Lower lobe of right lung (tissue), 2 donors: ENCODE data around the gene ADAM10. TPM values are rescaled to one million over a fixed set of nuclear protein-coding genes. Genes with fewer than 3 reads are reported as not detected.
"Not testable (repeated sequence)": the region's sequence is repeated elsewhere in the genome, so short reads cannot be mapped to it uniquely, and the experiment has no call there.

Source experiments
- ATAC-seq, 2 donors: fragments of 200-7000 bp; cut with Tn5 transposase; one replicate each; pipeline ENCODE4 v1.9.1; 2020 to 2022; ENCODE audit warnings: mild to moderate bottlenecking in 2 of 2, moderate library complexity in 2 of 2
- DNase-seq: peaks from one replicate; pipeline ENCODE4 v3.0.0-alpha.2; 2020
- H3K27ac ChIP-seq: fragments of 200-600 bp; one replicate; pipeline ENCODE4 v1.8.0; 2022
- H3K27me3 ChIP-seq: fragments of 200-600 bp; one replicate; pipeline ENCODE4 v1.8.0; 2022; ENCODE audit warnings: low read depth
- H3K36me3 ChIP-seq: fragments of 200-600 bp; one replicate; pipeline ENCODE4 v1.8.0; 2022; ENCODE audit warnings: mild to moderate bottlenecking
- H3K4me1 ChIP-seq: fragments of 200-600 bp; one replicate; pipeline ENCODE4 v1.8.0; 2022
- H3K4me3 ChIP-seq: fragments of 200-600 bp; one replicate; pipeline ENCODE4 v1.8.0; 2022; ENCODE audit warnings: mild to moderate bottlenecking
- H3K9me3 ChIP-seq: fragments of 200-600 bp; one replicate; pipeline ENCODE4 v1.8.0; 2022
- intact Hi-C: fragments of 100-400 bp; cut with DNase I; formaldehyde crosslinking; loops from one replicate; pipeline ENCODE4 v1.11.0; 2022
- total RNA-seq: library from RNA; stranded (reverse); fragmentation: NEBNext Ultra II Directional; extraction: Animal tissue kit (Norgen Biotek cat#: 25700); gene quantifications from one replicate; pipeline ENCODE4 v1.2.1, GENCODE V29; 2021
- TF ChIP-seq, protein P1 (sequence below): fragments of 200-600 bp; IDR thresholded peaks from one replicate; pipeline ENCODE4 v1.8.0; 2022; ENCODE audit warnings: antibody characterized with exemption, mild to moderate bottlenecking
- donor health status: DM: no; HTN: yes; CAD: no; lungs with severe emphysema.

ADAM10 gene
- total RNA-seq, 1 donor from 2014 or later = 166 TPM

DNA sequence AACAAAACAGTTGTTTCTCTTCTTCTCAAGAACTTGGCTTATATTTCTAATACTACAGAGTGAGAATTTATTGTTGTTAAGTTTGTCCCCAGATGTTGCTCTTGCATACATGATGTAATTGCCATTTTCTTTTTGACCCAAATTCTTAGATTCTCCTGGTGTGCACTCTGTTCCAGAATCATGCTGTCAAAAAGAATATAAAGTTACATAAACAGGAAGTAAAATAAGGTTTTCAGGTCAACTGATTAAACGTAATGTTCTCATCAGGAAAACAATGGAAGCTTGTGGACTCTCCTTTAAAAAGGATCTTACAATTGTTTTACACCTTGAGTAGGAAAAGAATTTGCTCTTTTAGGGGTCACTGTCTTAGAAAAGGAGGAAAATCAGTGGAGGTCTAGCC lies 121.8 kb downstream of the ADAM10 start:
- DNase-seq = no peak
- intact Hi-C loops = no loop called here
- TF ChIP-seq, protein P1, sequence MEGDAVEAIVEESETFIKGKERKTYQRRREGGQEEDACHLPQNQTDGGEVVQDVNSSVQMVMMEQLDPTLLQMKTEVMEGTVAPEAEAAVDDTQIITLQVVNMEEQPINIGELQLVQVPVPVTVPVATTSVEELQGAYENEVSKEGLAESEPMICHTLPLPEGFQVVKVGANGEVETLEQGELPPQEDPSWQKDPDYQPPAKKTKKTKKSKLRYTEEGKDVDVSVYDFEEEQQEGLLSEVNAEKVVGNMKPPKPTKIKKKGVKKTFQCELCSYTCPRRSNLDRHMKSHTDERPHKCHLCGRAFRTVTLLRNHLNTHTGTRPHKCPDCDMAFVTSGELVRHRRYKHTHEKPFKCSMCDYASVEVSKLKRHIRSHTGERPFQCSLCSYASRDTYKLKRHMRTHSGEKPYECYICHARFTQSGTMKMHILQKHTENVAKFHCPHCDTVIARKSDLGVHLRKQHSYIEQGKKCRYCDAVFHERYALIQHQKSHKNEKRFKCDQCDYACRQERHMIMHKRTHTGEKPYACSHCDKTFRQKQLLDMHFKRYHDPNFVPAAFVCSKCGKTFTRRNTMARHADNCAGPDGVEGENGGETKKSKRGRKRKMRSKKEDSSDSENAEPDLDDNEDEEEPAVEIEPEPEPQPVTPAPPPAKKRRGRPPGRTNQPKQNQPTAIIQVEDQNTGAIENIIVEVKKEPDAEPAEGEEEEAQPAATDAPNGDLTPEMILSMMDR = no peak
- H3K27ac ChIP-seq = peak overlapping the region; percentile 80
- no peak overlapping the region for H3K4me3 ChIP-seq
- H3K4me1 ChIP-seq = peaks cover 21% of the 10 kb centered on the region
- H3K27me3 ChIP-seq = no peaks in the 10 kb centered on the region
- ATAC-seq = no peak
- H3K9me3 ChIP-seq = no peaks in the 10 kb centered on the region
- H3K36me3 ChIP-seq = peaks cover 5% of the 10 kb centered on the region

DNA sequence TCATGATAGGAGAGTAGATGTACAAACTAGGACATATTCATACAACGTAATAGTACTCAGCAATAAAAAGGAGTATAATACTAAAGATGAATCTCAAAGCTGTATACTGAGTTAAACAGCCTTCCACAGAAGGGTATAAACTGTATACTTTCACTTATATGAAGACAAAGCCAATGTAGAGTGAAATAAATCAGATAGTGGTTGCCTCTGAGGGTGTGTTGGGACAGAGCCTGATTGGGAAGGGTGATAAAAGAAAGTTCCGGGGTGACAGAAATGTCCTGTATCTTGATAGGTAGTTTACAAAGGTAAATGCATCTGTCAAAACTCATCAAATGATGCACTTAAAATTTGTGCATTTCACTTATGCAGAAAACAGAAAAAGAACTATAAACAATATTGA lies 122.5 kb downstream of the ADAM10 start:
- Histone ChIP-seq H3K27me3 (no peaks in the 10 kb centered on the region), H3K27ac (no peak overlapping the region), H3K4me3 (no peak overlapping the region), H3K9me3 (no peaks in the 10 kb centered on the region), H3K4me1 (peaks cover 21% of the 10 kb centered on the region), H3K36me3 (peaks cover 5% of the 10 kb centered on the region)
- DNase-seq (no peak), ATAC-seq (no peak)
- intact Hi-C loops = no loop called here
- TF ChIP-seq, protein P1 = no peak

DNA sequence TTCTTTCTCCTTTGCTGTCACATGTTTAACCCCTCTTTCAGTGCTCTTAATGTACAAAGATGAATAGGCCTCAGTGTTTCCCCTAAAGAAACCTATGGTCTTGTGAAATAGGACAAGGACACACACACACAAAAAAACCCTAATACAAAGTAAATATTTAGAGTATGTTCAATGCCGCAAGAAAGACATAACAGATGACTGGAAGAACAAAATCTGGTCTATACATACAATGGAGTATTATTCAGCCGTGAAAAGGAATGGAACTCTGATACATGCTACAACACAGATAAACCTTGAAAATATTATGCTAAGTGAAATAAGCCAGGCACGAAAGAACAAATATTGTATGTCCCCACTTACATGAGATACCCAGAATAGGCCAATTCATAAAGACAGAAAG lies 123.1 kb downstream of the ADAM10 start:
- Histone ChIP-seq H3K27ac (no peak overlapping the region), H3K4me1 (peaks cover 21% of the 10 kb centered on the region), H3K36me3 (peaks cover 6% of the 10 kb centered on the region), H3K9me3 (no peaks in the 10 kb centered on the region), H3K4me3 (no peak overlapping the region), H3K27me3 (no peaks in the 10 kb centered on the region)
- intact Hi-C loops = no loop called here
- ATAC-seq = no peak
- TF ChIP-seq, protein P1 = no peak
- DNase-seq = no peak

DNA sequence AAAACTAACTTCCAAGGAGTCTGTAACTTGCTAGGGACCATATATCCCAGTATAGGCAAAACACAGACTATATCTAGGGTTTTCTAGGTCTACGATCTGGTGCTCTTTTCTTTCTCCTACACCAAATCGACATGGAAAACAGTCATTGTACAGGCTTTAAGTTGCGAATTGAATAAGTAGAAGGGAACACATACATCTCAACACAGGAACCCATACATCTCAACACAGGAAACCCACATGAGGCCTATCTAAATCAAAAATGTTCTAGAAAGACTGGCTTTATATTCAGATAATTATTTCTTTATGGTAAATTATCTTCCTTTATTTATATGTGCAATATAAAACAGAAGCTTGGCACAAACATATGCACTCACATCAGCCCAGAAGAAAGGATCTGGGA lies 126.6 kb downstream of the ADAM10 start:
- intact Hi-C loops = no loop called here
- ATAC-seq (no peak), DNase-seq (no peak)
- H3K27ac ChIP-seq = no peak overlapping the region
- peaks cover 1% of the 10 kb centered on the region for H3K9me3 ChIP-seq
- no peaks in the 10 kb centered on the region for H3K27me3 ChIP-seq
- peaks cover 16% of the 10 kb centered on the region for H3K36me3 ChIP-seq
- no peak overlapping the region for H3K4me3 ChIP-seq
- H3K4me1 ChIP-seq = peaks cover 8% of the 10 kb centered on the region
- TF ChIP-seq, protein P1 = no peak

DNA sequence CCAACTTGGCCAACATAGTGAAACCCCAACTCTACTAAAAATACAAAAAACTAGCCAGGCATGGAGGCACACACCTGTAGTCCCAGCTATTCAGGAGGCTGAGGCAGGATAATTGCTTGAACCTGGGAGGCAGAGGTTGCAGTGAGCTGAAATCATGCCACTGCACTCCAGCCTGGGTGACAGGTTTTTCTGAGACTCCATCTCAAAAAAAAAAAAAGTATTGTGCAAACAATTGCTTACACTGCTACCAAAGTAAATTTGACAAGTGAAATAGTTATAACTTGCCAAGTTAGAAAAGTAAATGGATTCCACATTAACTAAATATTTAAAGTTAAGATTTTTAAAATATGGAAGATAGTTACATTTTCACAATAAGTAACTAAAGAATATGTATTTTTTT lies 129.2 kb downstream of the ADAM10 start:
- intact Hi-C loops, DNase-seq, H3K27ac ChIP-seq: not testable (repeated sequence)

DNA sequence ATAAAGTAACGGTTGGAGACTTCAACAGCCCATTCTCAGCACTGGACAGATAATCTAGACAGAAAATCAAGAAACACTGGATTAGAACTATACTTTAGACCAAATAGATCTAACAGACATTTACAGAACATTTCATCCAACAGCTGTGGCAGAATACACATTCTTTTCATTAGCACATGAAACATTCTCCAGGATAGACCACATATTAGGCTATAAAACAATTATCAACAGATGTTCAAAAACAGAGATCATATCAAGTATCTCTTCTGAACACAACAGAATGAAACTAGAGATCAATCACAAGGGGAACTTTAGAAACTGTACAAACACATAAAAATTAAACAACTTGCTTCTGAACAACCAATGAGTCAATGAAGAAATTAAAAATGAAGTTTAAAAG lies 133.3 kb downstream of the ADAM10 start:
- Histone ChIP-seq H3K36me3 (peaks cover 8% of the 10 kb centered on the region), H3K9me3 (peaks cover 15% of the 10 kb centered on the region), H3K4me1 (no peaks in the 10 kb centered on the region), H3K4me3 (no peak overlapping the region), H3K27me3 (no peaks in the 10 kb centered on the region), H3K27ac (no peak overlapping the region)
- TF ChIP-seq, protein P1 = no peak
- no peak for ATAC-seq
- DNase-seq = no peak
- intact Hi-C loops = no loop called here

More for the DNA sequence above, 129.2 kb downstream of the ADAM10 start:
- not testable (repeated sequence) for H3K27me3 ChIP-seq, H3K9me3 ChIP-seq, ATAC-seq, H3K4me3 ChIP-seq, H3K4me1 ChIP-seq
- peaks cover 11% of the 10 kb centered on the region for H3K36me3 ChIP-seq
